ENCODE results near the gene PSMA3. TPM values are rescaled to one million over a fixed set of nuclear protein-coding genes. Genes with fewer than 3 reads are reported as not detected.
A peak's percentile ranks its signal among the peaks of the same experiment; 100 is the strongest.
"Not testable (repeated sequence)": the region's sequence is repeated elsewhere in the genome, so short reads cannot be mapped to it uniquely, and the experiment has no call there.

The PSMA3 gene
- total and polyA plus RNA-seq, 9 of the 15 experiments (the other 6 are each of a cell fraction or from before 2014, with no cell fraction given), result 129 to 786 (median 319) TPM

DNA sequence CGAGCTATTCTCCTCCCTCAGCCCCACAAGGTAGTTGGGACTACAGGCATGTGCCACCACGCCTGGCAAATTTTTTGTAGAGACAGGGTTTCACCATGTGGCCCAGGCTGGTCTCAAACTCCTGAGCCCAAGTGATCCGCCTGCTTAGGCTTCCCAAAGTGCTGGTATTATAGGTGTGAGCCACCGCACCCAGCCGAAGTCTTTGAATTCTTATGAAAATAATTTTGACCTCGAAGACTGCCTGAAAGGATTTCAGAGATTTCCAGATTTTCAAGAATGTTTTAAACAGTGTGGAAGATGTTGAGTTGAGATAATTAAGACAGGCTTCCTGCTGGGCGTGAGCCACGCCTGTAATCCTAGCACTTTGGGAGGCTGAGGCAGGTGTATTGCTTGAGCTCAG, 5.0 kb downstream of the PSMA3 start (continued):
- no peak for TF ChIP-seq KLF10 (CRISPR knock-in tag; IDR thresholded peaks at IDR 0.05)

DNA sequence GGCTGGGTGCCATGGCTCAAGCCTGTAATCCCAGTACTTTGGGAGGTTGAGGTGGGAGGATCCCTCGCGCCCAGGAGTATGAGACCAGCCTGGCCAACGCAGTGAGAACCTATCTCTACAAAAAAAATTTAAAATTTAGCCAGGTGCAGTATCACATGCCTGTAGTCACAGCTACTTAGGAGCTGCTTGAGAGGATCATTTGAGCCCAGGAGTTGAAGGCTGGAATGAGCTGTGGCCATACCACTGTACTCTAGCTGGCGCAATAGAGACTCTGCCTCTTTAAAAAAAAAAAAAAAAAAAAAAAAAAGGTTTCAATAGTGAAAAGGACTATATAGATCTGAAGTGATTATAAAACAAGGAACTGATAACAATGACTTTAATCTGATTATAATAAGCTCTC, 13.5 kb downstream of the PSMA3 start:
- 88% methylated on average over 4 of the region's 4 CpGs for WGBS (ENCODE audit: insufficient coverage, low coverage, missing lambda C conversion rate)
- FAIRE-seq, result no peak
- ChIA-PET CTCF (ENCODE audit: low intra/inter-chr PET ratio) (no interaction called here), POLR2A (interaction anchor here (0.7 to 3.2 kb wide), 4 partner anchors 11 to 14 kb away, joined by 3 to 13 read pairs (median 8); partner anchors contain the start of gene PSMA3)
- DNase-seq (ENCODE audit: extremely low read depth in 1 of 4, low spot score in 3 of 4), result no peak
- Histone ChIP-seq H3K4me3 (no peak overlapping the region), H3K27ac (ENCODE audit: extremely low read depth, low read depth, low read length) (no peak overlapping the region), H3K4me2 (ENCODE audit: insufficient read depth, low read length) (no peak overlapping the region), H3K9me1 (ENCODE audit: control insufficient read depth, insufficient read depth, low read length) (no peaks in the 10 kb centered on the region), H3K36me3 (ENCODE audit: control insufficient read depth, insufficient read depth, low read length) (peaks cover 87% of the 10 kb centered on the region), H3K27me3 (ENCODE audit: control insufficient read depth in 2 of 2, insufficient read depth in 2 of 2, low read length in 2 of 2) (no peaks in the 10 kb centered on the region), H3K9me3 (replicated peaks; ENCODE audit: control insufficient read depth, insufficient read depth, low read depth, low read length) (no peaks in the 10 kb centered on the region), H3K4me1 (replicated peaks in 1 of 2; ENCODE audit: control insufficient read depth in 2 of 2, insufficient read depth in 2 of 2, low read length in 2 of 2) (no peaks in the 10 kb centered on the region), H3K79me2 (ENCODE audit: control insufficient read depth, insufficient read depth, low read length) (no peaks in the 10 kb centered on the region; the same call in 2 of the 3 replicates), H3K9ac (ENCODE audit: insufficient read depth in 1 of 2, low read depth in 2 of 2, low read length in 2 of 2) (no peak overlapping the region), H4K20me1 (replicated peaks; ENCODE audit: control insufficient read depth, insufficient read depth, low read length) (no peaks in the 10 kb centered on the region), H2AFZ (ENCODE audit: low read depth, low read length) (no peak overlapping the region)
- intact Hi-C loops (cut with micrococcal nuclease) (no loop called here), in situ Hi-C loops (cut with MboI) (no loop called here)
- BruUV-seq (replicated peaks), result no TSS peak
- TF ChIP-seq ZNF384 (IDR thresholded peaks at IDR 0.05; ENCODE audit: low read depth, low read length), result peak; percentile 66
- TF ChIP-seq CCAR2 (IDR thresholded peaks at IDR 0.05; ENCODE audit: low read depth, low read length), result no peak
- peak; percentile 59; the same call in 2 of the 3 replicates for ATAC-seq

DNA sequence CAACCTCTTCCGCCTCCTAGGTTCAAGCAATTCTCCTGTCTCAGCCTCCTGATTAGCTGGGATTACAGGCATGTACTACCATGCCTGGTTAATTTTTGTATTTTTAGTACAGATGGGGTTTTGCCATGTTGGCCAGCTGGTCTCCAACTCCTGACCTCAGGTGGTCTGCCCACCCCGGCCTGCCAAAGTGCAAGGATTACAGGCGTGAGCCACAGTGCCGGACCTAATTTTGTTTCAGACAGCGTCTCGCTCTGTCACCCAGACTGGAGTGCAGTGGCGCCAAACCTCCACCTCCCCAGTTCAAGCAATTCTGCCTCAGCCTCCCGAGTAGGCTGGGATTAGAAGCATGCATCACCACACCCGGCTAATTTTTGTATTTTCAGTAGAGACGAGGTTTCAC, 17.4 kb downstream of the PSMA3 start:
- BruUV-seq (replicated peaks); H3K4me3 ChIP-seq; CTCF ChIA-PET (ENCODE audit: low intra/inter-chr PET ratio); ATAC-seq; H3K4me1 ChIP-seq (replicated peaks in 1 of 2; ENCODE audit: control insufficient read depth in 2 of 2, insufficient read depth in 2 of 2, low read length in 2 of 2); H2AFZ ChIP-seq (ENCODE audit: low read depth, low read length); H4K20me1 ChIP-seq (replicated peaks; ENCODE audit: control insufficient read depth, insufficient read depth, low read length); FAIRE-seq; H3K9me3 ChIP-seq (replicated peaks; ENCODE audit: control insufficient read depth, insufficient read depth, low read depth, low read length); intact Hi-C loops (cut with micrococcal nuclease); H3K27ac ChIP-seq (ENCODE audit: extremely low read depth, low read depth, low read length); H3K4me2 ChIP-seq (ENCODE audit: insufficient read depth, low read length); DNase-seq (ENCODE audit: extremely low read depth in 1 of 4, low spot score in 3 of 4); in situ Hi-C loops (cut with MboI); H3K9ac ChIP-seq (ENCODE audit: insufficient read depth in 1 of 2, low read depth in 2 of 2, low read length in 2 of 2); POLR2A ChIA-PET; H3K9me1 ChIP-seq (ENCODE audit: control insufficient read depth, insufficient read depth, low read length); H3K27me3 ChIP-seq (ENCODE audit: control insufficient read depth in 2 of 2, insufficient read depth in 2 of 2, low read length in 2 of 2); H3K79me2 ChIP-seq (ENCODE audit: control insufficient read depth, insufficient read depth, low read length): not testable (repeated sequence)
- WGBS (ENCODE audit: insufficient coverage, low coverage, missing lambda C conversion rate), result 96% methylated on average over 6 of the region's 10 CpGs
- TF ChIP-seq POLR2G (IDR thresholded peaks at IDR 0.05; ENCODE audit: low read depth, low read length), result 0 out of 2 replicates have a peak, but pooled peaks have one; percentile 25
- peaks cover 95% of the 10 kb centered on the region for H3K36me3 ChIP-seq (ENCODE audit: control insufficient read depth, insufficient read depth, low read length)

Data from K562 (cell line).